DMS79 treated with DMSO at 0.1 percent for 48 hours (cell line): ENCODE data around the gene AXIN2.
A peak's percentile ranks its signal among the peaks of the same experiment; 100 is the strongest.

Source experiments
- DNase-seq: peaks from one replicate; lab custom pipeline; 2025; lab: John Stamatoyannopoulos, UW

The AXIN2 gene

DNA sequence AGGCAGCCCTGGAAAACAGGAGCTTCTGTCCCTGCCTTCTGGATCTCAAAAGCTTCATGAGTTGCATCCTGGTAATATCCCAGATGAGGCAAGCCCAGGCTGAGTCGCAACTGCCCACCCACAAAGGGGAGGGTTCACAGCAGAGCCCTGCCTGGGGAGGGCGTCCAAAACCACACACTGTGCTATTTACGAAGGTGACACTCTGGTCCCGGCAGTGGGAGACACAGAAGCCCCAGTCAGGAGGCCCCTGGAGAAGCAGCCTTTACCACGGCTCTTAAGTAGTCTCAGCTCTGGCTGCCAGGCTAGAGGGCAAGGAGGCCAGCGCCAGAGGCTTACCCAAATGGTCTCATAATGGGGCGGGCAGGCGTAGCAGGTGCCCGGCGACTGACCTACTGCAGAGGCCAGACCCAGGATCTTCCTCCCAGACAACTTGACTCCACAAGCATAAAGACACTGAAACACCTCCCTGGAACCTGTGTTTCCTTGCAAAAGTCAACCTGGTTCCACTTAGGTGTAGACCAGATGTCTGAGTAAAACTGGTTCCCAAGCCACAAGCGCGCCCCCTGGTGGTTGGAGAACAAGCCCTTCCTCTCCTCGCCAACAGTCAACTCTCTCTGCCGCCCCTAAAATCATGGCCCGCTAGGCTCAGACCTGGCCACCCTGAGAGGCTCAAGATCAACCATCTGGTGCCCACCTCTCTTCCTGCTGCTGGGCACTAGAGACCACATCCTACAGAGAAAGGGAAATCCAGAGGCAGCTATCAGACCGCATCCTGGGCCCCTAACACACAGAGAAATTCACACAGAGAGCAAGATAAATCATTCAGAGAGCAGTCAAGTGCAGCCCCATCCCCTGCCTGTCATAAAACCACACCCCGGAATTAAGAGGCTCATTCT lies 5.2 kb downstream of the AXIN2 start:
- peak; percentile 17 for DNase-seq

DNA sequence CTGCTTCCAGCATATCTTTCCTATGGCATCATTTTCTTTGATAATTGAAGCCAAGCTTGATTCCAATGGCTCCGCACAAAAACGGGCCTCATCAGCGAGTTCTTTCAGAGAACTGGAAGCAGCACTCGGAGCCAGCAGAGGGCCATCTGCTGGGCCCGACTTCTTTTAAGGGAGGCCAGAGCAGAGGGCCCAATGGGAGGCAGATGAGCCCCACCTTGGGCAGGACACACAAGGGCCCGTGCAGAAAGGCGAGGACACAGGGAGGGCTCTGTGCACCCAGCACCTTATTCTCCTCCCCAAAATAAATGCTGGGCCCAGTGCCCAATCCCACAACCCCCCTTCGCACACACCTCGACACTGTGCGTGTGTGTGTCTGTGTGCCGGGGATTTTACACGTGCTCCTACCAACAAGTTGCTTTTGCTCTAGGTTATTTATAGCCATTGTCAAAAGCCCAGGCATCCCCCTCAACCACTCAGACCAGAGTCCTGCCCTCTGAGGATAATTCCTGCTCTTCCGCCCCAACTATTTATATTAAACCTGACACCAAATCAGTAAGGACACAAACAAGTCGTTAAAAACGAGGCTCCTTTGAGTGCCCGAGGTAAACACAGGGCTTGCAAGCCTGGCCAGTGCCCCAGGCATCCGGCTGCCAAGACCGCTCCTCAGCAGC lies 6.8 kb downstream of the AXIN2 start:
- DNase-seq: no peak

GRCh38 chr17:65553646-65554552 lies 7.5 kb downstream of the AXIN2 start:
- no peak for DNase-seq

DNA sequence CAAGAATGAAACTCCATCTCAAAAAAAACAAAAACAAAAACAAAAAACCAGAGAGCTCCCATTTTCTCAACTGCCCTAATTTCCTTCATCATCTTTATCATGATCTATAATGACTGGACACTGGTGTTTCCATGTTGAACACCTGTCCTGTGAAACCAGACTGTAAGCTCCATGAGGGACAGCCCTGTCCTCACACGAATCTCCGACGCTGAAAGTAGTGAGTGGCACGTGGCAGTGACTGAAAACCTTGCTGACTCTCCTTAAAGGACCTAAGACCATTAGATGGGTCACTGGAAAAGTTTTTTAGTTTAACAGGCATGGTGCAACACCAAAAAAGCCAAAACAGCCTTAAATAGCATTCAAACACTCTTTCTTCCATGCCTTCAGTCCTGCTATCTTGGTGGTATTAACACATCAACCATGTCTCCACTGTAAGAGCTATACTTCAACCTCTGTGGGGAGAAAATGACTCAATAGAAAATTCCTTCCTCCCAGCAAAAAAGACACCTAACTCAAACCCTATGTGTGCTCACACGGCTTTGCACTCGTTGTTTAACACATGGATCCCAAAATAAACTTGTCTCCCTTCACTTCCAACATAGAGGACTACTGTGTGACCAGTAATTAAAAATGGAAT lies 8.3 kb downstream of the AXIN2 start:
- DNase-seq: no peak

GRCh38 chr17:65552214-65552613 lies 9.2 kb downstream of the AXIN2 start:
- DNase-seq: no peak

- DNase-seq: no peak
Measured at GRCh38 chr17:65551267-65552040, 10.0 kb downstream of the AXIN2 start.

- DNase-seq: no peak
Measured at GRCh38 chr17:65550758-65551157, 10.7 kb downstream of the AXIN2 start.

GRCh38 chr17:65550075-65550662 lies 11.3 kb downstream of the AXIN2 start:
- no peak for DNase-seq

GRCh38 chr17:65548269-65548969 lies 13.0 kb downstream of the AXIN2 start:
- DNase-seq: no peak

DNA sequence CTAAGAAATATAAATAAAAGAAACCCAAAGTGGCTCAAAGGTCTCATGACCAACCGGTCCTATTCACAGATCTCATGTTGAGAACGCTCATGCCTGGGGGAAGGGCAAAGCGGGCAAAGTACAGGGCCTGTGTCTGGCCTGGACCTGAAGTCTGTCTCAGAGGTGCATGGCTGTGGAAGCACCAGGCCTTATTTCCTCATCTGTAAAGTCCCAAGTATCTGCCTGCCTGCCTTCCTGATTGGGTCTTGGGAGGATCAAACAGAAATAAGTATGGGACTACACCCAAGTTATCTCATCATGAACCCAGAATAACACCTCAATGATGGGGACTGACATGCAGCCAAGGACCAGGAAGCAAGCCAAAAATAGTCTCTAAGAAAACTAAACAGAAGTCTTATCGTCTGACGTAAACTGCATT lies 14.2 kb downstream of the AXIN2 start:
- DNase-seq: no peak

DNA sequence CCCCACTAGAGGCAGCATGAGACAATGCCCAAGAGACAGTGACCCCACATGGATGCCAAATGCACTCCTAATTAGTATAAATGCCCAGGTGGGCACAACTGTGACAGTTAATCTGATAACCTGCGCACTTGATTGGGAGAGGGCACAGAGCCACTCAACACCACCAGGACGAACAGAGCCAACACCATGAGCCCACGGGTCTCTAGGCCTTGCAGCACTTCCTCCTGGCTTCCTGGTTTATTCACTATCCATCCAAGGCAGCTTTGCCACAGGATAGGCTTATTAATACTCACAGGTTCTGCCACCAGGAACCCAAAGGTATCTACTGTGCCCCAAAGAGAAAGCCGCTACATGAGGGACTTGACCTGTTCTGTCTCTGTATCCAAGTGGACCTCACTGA lies 14.9 kb downstream of the AXIN2 start:
- DNase-seq: no peak

DNA sequence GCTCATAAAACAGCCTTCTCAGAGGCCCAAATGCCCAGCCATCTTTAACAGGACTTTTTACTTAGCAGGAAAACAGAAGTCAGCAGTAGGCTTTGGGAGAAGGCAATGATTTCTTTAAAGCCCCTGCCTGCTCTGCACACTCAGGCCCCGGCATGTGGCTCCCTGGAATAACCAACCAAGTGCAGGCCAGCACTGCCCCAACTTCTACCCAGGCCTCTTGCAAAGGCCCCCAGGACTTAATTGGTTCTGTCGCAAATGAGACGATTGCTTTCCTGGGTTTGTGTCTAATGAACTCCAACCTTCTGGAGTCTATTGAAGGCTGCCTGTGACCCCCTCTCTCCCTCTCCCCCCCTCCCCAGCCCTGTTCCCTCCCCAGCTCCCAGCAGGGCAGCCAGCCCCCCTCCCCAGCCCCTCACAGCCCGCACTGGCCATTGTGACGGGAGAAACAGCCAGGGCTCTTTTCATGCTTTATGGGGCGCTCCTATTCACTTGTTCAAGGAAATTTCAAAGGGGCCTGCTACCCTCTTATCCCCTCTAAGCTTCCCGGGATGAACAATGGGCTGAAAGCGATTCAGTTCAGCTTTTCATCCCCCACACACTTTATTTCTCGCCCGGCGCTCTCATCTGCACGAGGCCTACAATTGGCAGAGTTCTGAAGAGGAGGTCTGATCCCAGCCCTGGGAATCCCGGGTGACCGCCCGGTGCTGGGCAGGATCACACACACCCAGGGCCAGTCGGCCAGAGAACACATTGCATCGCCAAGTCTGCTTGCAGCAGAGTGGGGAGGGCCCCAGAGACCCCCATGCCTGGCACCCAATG lies 15.5 kb downstream of the AXIN2 start:
- no peak for DNase-seq

DNA sequence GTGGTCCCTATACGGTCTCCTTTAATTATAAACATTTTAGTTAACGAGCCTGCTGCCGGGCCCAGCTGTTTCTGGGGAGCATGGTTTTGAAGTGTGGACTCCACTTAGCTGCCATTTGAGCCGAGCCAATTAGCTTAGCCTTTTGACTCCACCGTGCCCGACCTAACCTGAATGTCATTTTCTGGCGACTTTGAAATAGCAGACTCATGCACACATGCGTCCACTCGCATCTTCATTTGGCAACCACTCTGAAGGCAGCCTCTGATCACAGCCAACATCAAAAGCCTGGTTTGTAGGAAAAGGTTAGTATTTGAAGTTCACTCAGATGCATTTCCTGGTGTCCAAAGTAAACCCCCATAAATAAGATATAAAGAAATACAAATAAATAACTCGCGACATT lies 16.8 kb downstream of the AXIN2 start:
- peak; percentile 5 for DNase-seq

DNA sequence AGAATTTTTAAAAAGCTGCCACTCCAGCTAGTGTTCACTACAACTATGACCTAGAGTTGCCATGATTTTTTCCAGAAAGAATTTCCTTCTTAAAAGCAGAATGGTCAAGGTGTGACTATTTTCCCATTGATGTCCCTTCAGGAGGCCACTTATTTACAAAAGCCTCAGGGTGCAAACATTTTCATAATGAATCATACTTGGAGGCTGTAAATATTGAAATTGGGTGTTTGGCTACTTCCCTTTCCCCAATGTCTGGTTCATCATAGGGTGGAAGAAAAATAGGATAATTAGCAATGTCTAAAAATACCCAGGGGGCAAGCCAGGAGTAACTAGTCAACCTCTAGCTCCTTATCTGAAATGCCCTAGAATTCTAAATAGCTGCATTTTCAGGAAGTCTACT lies 18.8 kb downstream of the AXIN2 start:
- DNase-seq: no peak

DNA sequence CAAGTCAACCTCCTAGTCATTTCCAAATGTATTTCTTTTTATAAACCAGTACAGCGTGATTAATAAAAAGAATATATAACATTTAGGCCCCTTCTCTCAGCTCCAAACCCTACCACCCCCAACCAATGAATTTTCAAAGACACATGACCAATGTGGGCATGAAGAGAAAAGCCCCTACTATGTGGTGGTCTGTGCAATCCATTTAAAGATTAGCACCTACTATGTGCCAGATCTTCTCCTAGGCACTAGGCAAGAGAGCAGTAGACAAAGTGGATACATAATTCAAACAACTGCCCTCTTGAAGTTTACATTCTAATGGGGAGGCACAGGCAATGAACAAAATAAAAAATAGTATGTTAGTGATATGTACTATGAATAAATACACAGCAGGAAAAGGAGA lies 19.4 kb downstream of the AXIN2 start:
- no peak for DNase-seq

GRCh38 chr17:65541453-65541852 lies 20.0 kb downstream of the AXIN2 start:
- DNase-seq: no peak

GRCh38 chr17:65539630-65540266 lies 21.7 kb downstream of the AXIN2 start:
- no peak for DNase-seq

DNA sequence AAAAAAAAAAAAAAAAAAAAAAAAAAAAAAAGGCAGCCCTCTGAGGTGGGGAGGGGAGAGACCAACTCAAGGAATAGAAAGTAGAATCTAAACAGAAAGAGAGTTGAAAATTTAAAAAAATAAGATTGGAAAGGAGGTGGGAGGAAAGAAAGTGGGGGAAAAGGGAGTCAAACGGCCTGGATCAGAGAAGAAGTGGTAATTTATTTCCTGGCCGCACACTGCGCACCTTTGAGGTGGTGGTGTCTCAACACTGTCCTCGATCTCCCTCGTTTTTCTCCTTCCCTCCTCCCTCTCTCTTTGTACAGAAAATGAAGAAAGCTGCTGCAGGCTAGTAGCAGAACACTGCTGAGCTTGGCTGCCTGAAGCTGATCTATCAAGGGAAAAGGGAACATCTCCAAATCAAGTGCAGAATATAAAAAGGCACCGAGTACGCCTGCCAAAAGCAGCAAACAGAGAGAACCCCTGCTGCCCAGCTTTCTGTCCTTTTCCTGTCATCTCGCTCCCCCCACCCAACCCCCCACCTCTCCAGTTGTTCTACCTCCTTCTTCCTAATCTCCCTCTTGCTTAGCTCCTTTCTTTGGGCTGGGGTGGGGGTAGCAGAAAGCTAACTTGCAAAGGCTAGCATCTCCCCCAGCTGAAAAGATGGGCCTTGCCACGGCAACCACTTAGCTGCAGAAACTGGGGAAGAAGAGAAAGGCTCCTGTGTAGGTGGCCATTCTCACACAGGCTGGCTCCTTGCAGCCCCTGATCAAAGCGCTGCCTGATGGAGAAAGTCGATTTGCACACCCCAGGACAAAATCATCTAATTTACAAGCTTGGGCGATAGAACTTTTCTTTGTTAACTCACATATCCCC lies 22.5 kb downstream of the AXIN2 start:
- no peak for DNase-seq
